Large intestine (tissue), 3 donors: ENCODE results near the gene AUTS2. TPM values are rescaled to one million over a fixed set of nuclear protein-coding genes. Genes with fewer than 3 reads are reported as not detected.

ENCODE experiments used
- DNase-seq, 2 donors: peaks; one replicate each; pipeline versions ENCODE4 v3.0.0 to v3.0.0-alpha.2; 2013
- H3K27ac ChIP-seq: one replicate; pipeline ENCODE4 v1.5.1; 2013; ENCODE audit warnings: low read length
- H3K27me3 ChIP-seq: 2 replicates; pipeline ENCODE4 v1.6.1; 2013; ENCODE audit warnings: low read length; ENCODE audit not compliant: control insufficient read depth, insufficient read depth
- H3K36me3 ChIP-seq: 2 replicates; pipeline ENCODE4 v1.6.1; 2013; ENCODE audit warnings: low read length; ENCODE audit not compliant: control insufficient read depth, insufficient read depth
- H3K4me1 ChIP-seq: one replicate; pipeline ENCODE4 v1.6.1; 2013; ENCODE audit warnings: low read length; ENCODE audit not compliant: control insufficient read depth, insufficient read depth
- H3K4me3 ChIP-seq: one replicate; pipeline ENCODE4 v1.5.1; 2013; ENCODE audit warnings: low read length
- H3K9me3 ChIP-seq: one replicate; pipeline ENCODE4 v1.6.1; 2013; ENCODE audit warnings: mild to moderate bottlenecking, low read depth, low read length, moderate library complexity; ENCODE audit not compliant: control insufficient read depth
- WGBS: methylation state at CpG from one replicate; pipeline ENCODE4 v1.1.5; 2013; ENCODE audit warnings: low lambda C conversion rate; ENCODE audit not compliant: insufficient coverage; 5-methylcytosine and 5-hydroxymethylcytosine counted together
- polyA plus RNA-seq: library from polyadenylated mRNA; unstranded; fragments of 120-200 nt; gene quantifications from one replicate; pipeline ENCODE4 v1.2.1, GENCODE V29; 2013

Gene AUTS2
- polyA plus RNA-seq, 1 donor = 51.3 TPM

DNA sequence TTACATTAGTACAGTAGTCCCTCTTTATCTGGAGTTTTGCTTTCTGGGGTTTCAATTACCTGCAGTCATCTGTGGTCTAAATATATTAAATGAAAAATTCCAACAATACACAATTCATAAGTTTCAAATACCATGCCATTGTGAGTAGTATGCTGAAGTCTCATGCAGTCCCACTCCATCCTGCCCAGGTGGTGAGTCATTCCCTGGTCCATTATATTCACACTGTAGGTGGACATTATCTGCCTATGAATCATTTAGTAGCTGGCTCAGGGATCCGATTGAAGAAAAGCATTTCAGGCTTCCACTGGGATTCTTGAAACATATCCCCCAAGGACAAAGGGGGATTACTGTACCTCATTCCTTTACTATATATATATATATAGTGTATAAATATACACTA is 1235.5 kb downstream of the AUTS2 start:
- no peak overlapping the region for H3K4me3 ChIP-seq
- H3K27me3 ChIP-seq = peaks cover 13% of the 10 kb centered on the region
- peaks cover 4% of the 10 kb centered on the region for H3K4me1 ChIP-seq
- H3K36me3 ChIP-seq = no peaks in the 10 kb centered on the region
- WGBS = no CpG with 5 or more reads among the region's 1 CpG
- H3K27ac ChIP-seq = no peak overlapping the region
- DNase-seq = no peak
- no peaks in the 10 kb centered on the region for H3K9me3 ChIP-seq

GRCh38 chr7:70834424-70834823 is 1236.1 kb downstream of the AUTS2 start:
- H3K4me1 ChIP-seq = peaks cover 1% of the 10 kb centered on the region
- H3K27ac ChIP-seq = no peak overlapping the region
- 86% methylated on average over 1 of the region's 8 CpGs for WGBS
- no peak overlapping the region for H3K4me3 ChIP-seq
- no peak for DNase-seq
- H3K36me3 ChIP-seq = no peaks in the 10 kb centered on the region
- H3K9me3 ChIP-seq = no peaks in the 10 kb centered on the region
- peaks cover 11% of the 10 kb centered on the region for H3K27me3 ChIP-seq

- Histone ChIP-seq H3K36me3 (no peaks in the 10 kb centered on the region), H3K4me1 (no peaks in the 10 kb centered on the region), H3K4me3 (no peak overlapping the region), H3K27me3 (no peaks in the 10 kb centered on the region), H3K9me3 (no peaks in the 10 kb centered on the region), H3K27ac (no peak overlapping the region)
- WGBS = no CpG with 5 or more reads among the region's 2 CpGs
- no peak for DNase-seq
Observed at GRCh38 chr7:70835658-70836057, 1237.4 kb downstream of the AUTS2 start.

DNA sequence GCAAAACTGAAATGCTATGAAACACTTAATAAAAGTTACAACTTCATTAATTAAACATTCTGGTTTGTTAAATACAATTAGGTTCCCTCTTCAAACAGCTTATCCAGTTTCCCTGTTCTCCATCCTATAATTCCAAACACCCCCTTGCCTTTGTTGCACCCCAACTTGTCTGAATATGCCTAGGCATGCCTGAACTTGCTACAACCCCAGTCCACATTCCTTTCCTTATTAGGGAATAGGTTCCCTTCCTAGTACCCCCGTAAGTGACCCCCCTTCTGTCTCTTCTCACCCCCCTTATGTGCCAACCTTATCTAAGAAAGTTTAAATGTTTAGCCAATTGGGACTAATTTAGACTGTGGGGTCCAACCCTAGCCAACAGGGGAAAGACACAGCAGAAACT is 1238.0 kb downstream of the AUTS2 start:
- Histone ChIP-seq H3K27me3 (no peaks in the 10 kb centered on the region), H3K36me3 (no peaks in the 10 kb centered on the region), H3K9me3 (no peaks in the 10 kb centered on the region), H3K4me1 (no peaks in the 10 kb centered on the region), H3K4me3 (no peak overlapping the region), H3K27ac (no peak overlapping the region)
- DNase-seq = no peak
- WGBS = no CpG with 5 or more reads among the region's 1 CpG

GRCh38 chr7:70836946-70837345 is 1238.7 kb downstream of the AUTS2 start:
- DNase-seq = no peak
- Histone ChIP-seq H3K9me3 (no peaks in the 10 kb centered on the region), H3K4me3 (no peak overlapping the region), H3K4me1 (no peaks in the 10 kb centered on the region), H3K27ac (no peak overlapping the region), H3K27me3 (no peaks in the 10 kb centered on the region), H3K36me3 (no peaks in the 10 kb centered on the region)
- WGBS = no CpG with 5 or more reads among the region's 6 CpGs

DNA sequence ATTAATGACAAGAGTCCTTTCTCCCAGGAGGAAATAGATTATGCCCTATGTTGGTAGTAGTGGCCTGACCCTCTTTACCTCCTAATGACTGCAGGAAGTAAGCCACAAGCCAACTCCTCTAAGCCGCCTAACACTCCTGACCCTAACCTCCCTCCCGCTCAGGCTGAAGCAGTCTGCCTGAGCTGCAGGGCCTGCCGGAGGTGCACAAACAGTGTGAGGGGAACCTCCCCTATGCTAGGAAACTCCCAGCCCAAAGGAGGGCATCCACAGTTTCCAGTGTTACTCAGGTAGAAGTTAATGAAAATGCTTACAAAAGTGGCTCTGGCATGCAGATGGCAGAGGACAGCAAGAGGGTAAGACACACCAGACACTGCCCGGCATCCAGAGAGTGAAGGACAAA is 1239.3 kb downstream of the AUTS2 start:
- Histone ChIP-seq H3K27me3 (no peaks in the 10 kb centered on the region), H3K9me3 (no peaks in the 10 kb centered on the region), H3K36me3 (no peaks in the 10 kb centered on the region), H3K4me3 (no peak overlapping the region), H3K27ac (no peak overlapping the region), H3K4me1 (no peaks in the 10 kb centered on the region)
- DNase-seq = no peak
- WGBS = no CpG with 5 or more reads among the region's 4 CpGs

DNA sequence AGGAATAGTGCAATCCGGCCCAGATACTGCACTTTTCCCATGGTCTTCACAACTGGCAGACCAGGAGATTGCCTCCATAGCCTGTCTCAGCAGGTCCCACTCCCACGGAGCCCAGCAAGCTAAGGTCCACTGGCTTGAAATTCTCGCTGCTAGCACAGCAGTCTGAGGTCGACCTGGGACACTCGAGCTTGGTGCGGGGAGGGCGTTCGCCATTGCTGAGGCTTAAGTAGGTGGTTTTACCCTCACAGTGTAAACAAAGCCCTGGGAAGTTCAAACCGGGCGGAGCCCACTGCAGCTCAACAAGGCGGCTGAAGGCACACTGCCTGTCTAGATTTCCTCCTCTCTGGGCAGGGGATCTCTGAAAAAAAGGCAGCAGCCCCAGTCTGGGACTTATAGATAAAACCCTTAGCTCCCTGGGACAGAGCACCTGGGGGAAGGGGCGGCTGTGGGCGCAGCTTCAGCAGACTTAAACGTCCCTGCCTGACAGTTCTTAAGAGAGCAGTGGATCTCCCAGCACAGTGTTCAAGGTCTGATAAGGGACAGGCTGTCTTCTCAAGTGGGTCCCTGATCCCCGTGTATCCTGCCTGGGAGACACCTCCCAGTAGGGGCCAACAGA is 1240.1 kb downstream of the AUTS2 start:
- H3K4me3 ChIP-seq = no peak overlapping the region

More for the DNA sequence above, 1240.1 kb downstream of the AUTS2 start:
- no CpG with 5 or more reads among the region's 15 CpGs for WGBS
- no peaks in the 10 kb centered on the region for H3K36me3 ChIP-seq
- no peaks in the 10 kb centered on the region for H3K27me3 ChIP-seq
- DNase-seq = no peak
- no peaks in the 10 kb centered on the region for H3K4me1 ChIP-seq
- no peaks in the 10 kb centered on the region for H3K9me3 ChIP-seq
- no peak overlapping the region for H3K27ac ChIP-seq
